GM19455 (cell line): ENCODE data around the gene BORCS5.
"Not testable (repeated sequence)": the region's sequence is repeated elsewhere in the genome, so short reads cannot be mapped to it uniquely, and the experiment has no call there.

Source experiments
- ATAC-seq: cut with Tn5 transposase; IDR thresholded peaks from one replicate; pipeline ENCODE4 v1.9.1; 2021; ENCODE audit not compliant: unreplicated experiment

Gene BORCS5

GRCh38 chr12:12356896-12357718 lies at the start of gene BORCS5:
BORCS5 (plus strand) TSS chr12:12357078; CDS start chr12:12357452, 374 bp downstream.
- ATAC-seq: peak; percentile 81

DNA sequence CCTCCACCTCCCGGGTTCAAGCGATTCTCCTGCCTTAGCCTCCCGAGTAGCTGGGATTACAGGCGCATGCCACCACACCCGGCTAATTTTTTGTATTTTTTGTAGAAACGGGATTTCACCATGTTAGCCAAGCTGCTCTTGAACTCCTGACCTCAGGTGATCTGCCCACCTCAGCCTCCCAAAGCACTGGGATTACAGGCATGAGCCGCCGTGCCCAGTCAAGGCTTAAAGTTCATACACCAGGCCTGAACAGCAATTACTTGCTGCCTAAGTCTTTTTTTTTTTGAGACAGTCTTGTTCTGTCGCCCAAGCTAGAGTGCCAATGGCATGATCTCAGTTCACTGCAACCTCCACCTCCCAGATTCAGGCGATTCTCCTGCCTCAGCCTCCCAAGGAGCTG lies 46.2 kb upstream of the BORCS5 start:
- ATAC-seq: not testable (repeated sequence)

GRCh38 chr12:12315838-12316237 lies 41.0 kb upstream of the BORCS5 start:
- no peak for ATAC-seq

DNA sequence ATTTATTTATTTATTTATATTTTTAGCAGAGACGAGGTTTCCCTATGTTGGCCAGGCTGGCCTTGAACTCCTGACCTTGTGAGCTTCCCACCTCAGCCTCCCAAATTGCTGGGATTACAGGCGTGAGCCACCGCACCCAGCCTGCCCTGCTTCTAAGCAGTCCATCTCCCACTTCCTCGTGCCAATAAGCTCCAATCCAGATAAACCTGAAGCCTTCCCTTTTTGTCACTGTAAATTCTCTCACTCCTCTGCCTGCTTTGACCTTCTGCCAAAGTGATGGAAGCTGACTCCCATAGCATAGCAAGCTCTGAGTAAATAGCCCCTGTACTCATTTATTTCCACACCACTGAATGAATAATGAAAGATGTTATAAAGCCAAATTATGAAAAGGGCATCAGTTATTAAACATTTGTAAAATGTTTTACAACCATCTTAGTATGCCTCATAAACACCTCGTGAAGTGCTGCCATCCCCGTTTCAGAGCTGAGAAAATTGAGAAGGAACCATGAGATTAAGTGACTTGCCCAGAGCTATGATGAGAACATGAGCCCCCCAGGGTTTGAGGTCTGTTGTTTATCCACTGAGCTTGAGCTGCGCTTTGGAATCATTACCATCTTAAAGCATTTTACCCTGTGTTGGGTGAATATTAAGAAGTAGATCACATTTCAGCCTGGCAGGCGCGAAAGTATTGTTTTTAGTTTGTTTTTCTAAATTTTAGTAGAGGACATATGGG lies 37.3 kb upstream of the BORCS5 start:
- no peak for ATAC-seq

DNA sequence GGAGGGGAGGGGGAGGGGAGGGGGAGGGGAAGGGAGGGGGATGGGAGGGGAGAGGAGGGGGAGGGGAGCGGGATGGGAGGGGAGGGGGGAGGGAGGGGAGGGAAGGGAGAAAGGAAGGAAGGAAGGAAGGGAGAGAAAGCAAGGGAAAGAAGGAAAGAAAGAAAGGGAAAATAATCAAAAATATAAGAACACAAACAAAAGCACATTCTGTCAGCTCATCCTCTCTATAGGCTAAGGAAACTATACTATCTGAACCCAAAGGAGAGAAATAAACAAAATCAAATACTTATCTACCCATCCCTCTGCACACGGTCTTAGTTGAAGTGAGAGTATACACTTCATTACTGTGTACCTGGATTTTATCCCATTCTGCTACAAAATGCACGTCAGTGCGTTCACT lies 33.8 kb upstream of the BORCS5 start:
- ATAC-seq: no peak

GRCh38 chr12:12323591-12323990 lies 33.3 kb upstream of the BORCS5 start:
- ATAC-seq: no peak

DNA sequence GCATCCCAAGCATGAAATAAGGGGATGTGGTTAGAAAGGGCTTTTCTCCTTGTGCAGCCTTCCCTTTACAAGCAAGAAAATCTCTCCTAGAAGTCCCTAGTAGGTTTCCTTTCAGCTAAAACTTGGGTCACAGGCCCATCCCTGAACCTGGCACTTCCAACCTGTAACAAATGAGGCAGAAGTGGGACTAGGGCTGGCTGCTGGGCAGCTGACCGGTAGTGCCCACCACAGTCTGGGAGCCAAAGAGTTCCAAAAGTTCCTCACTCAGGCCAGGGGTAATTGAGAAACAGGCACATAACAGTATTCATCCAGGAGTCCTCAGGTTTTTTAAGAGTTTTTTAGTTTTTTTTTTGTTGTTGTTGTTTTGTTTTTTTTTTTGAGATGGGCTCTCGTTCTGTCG lies 30.6 kb upstream of the BORCS5 start:
- no peak for ATAC-seq

- ATAC-seq: no peak
Observed at GRCh38 chr12:12327802-12328201, 29.1 kb upstream of the BORCS5 start.

- ATAC-seq: no peak
Observed at GRCh38 chr12:12331244-12331771, 25.6 kb upstream of the BORCS5 start.

GRCh38 chr12:12331896-12332295 lies 25.0 kb upstream of the BORCS5 start:
- ATAC-seq: no peak

DNA sequence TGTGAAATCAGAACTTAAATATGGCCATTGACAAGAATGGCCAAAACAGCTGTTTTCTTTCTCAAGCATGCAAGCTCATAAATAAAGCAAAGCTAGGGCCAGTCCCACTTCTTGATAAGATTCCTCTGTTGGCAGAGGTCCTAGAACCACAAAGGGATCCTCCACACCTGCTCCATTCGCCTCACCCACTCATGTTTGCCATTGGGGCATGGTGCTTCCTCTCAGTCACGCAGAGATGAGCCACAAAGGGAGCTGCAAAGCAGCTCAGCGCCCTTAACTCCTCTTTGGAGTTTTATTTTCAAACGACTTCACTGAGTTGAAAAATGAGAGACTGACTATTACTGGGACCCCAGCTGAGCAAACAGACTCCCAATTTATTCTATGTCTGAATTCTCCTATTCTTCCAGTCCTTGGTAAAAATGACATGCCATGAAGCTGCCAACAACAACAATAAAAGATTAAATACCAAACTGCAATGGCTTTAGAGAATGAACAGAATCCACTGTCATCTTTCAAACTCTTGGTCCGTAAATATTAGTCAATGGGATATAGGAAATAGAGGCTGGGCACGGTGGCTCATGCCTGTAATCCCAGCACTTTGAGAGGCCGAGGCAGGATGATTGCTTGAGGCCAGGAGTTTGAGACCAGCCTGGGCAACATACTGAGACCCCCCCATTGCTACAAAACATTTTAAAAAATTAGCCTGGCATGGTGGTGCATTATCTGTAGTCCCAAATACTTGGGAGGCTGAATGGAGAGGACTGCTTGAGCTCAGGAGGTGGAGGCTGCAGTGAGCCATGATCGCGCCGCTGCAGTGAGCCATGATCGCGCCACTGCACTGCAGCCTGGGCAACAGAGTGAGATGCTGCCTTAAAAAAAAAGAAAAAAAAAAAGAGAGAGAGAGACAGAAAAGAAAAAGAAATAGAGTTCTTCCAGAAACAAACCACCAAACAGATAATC lies 23.2 kb upstream of the BORCS5 start:
- no peak for ATAC-seq

GRCh38 chr12:12334367-12335040 lies 22.4 kb upstream of the BORCS5 start:
- no peak for ATAC-seq

- peak; percentile 69 for ATAC-seq
Observed at GRCh38 chr12:12336049-12336411, 20.8 kb upstream of the BORCS5 start.

GRCh38 chr12:12336511-12336910 lies 20.4 kb upstream of the BORCS5 start:
- ATAC-seq: no peak

- ATAC-seq: no peak
Observed at GRCh38 chr12:12338527-12339168, 18.2 kb upstream of the BORCS5 start.

DNA sequence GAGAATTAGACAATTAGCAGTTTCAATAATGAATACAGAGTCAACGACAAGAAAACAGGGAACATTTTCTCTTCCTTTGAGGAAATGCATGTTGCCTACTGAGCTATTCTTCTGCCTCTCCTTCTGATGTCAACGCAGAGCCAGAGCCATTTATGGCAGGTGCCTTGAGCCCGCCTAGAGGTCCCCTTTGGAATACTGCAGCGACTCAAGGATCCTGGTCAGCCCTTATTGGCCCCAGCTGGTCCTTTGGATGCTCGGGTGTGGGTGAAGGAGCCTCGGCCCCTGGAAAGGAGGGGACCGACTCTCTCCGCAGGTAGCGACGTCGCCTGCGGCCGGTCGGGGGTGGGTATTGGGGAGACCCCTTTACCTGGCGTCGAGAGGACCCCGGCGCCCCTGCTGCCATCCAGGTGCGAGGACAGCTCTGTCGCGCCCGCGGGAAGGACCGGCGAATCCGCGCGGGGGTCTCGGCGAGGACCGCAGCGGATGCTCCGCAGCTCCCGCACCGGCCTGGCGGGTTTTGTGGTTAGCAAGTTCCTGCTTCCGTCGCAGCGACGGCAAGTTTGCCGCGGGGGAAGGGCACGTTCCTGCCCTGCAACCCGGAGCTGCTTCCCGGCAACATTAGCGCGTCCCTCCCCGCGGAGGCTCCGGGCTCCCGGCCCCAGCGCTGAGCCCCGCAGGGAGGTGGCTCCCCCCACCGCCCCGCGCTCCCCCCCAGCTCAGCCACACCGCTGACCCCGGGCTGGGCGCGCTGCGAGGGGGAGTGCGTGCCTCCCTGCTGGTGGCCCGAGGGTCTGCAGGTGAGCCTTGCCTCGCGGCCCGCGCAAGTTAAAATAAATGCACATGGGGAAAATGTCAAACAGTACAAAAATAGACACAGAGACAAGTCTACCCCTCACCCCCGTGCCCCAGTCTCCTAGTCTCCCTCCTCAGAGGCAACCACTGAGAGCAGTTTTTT lies 6.9 kb upstream of the BORCS5 start, which contains the start of gene MANSC1:
Gene MANSC1, minus strand, starts transcription at position 532 of the 955 bp plus-strand sequence. CDS start 6,928 bp downstream, outside the sequence.
- ATAC-seq: no peak

- ATAC-seq: no peak
Observed at GRCh38 chr12:12350868-12351463, 5.9 kb upstream of the BORCS5 start.
